ENCODE data around the gene PTPRD. TPM values are rescaled to one million over a fixed set of nuclear protein-coding genes. Genes with fewer than 3 reads are reported as not detected.

Gene PTPRD
- total RNA-seq, 1 donor from 2014 or later = 0.05 TPM

DNA sequence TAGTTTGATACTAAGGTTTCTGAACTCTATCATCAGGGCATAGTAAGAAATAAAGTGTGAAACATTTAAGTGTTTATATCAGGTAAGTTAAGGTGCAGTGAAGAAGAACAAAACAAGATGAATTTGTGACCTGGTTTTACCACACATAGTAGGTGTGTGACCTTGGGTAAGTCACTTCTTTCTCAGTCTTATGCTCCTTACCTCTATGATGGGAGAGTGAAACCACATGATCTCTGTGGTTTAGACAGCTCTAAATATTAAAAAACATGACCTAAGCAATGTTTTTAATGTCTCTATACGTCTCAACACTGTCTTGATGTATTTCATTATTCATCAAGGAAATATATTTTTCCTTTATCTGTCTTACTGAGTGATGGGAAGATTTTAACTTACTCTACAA lies 2183.6 kb downstream of the PTPRD start:
- no peaks in the 10 kb centered on the region for H3K27me3 Mint-ChIP-seq (ENCODE audit: insufficient read depth)

GRCh38 chr9:8428389-8428788 lies 2184.4 kb downstream of the PTPRD start:
- intact Hi-C loops (cut with micrococcal nuclease) = loop anchor here (1.0 to 2.0 kb wide), 2 partner anchors 9 to 454 kb away; no protein-coding TSS in a partner anchor
- H3K4me3 Mint-ChIP-seq = no peak overlapping the region
- no peaks in the 10 kb centered on the region for H3K9me3 Mint-ChIP-seq
- no peaks in the 10 kb centered on the region for H3K36me3 Mint-ChIP-seq (ENCODE audit: low read depth)
- peaks cover 26% of the 10 kb centered on the region for H3K4me1 Mint-ChIP-seq (ENCODE audit: low read depth)
- no peaks in the 10 kb centered on the region for H3K27me3 Mint-ChIP-seq (ENCODE audit: insufficient read depth)
- peak overlapping the region; percentile 79 for H3K27ac Mint-ChIP-seq
- no peak for DNase-seq (ENCODE audit: low spot score)

More for the DNA sequence above, 2183.6 kb downstream of the PTPRD start:
- intact Hi-C loops (cut with micrococcal nuclease) = loop anchor here (2.0 kb wide), 1 partner anchor 454 kb away; no protein-coding TSS in a partner anchor
- no peaks in the 10 kb centered on the region for H3K9me3 Mint-ChIP-seq
- H3K4me1 Mint-ChIP-seq (ENCODE audit: low read depth) = peaks cover 26% of the 10 kb centered on the region
- no peak for DNase-seq (ENCODE audit: low spot score)
- H3K4me3 Mint-ChIP-seq = no peak overlapping the region
- peak overlapping the region; percentile 32 for H3K27ac Mint-ChIP-seq
- H3K36me3 Mint-ChIP-seq (ENCODE audit: low read depth) = no peaks in the 10 kb centered on the region

DNA sequence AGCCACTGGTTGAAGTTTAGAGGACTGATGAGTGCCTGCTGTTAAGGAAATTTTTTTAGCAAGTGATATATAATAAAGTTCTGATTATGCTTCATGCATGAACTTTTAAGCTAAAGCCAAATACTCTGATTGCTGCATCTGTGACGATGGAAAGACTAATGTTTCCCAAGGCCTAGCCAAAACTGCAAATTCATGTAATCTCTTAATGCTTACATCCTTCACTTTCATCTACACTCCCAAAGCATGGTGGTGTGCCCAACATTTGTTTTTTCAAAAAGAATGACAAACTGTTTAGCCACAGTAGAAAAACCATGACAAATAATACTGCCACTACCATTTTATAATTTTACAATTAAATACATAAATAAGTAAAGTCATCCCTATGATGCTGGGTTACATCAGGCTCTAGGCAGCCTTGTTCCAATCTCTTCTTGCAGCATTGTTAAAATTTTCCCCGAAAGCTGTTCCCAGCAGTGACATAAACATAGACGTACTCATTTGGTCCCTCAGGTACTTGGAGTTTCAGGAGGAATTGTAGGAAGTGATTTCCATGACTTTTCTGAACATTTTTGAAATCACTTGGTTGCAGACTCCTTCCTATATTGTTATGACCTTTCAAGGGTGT lies 2187.9 kb downstream of the PTPRD start:
- DNase-seq (ENCODE audit: low spot score) = no peak
- Mint-ChIP-seq H3K4me1 (ENCODE audit: low read depth) (peaks cover 19% of the 10 kb centered on the region), H3K9me3 (no peaks in the 10 kb centered on the region), H3K27me3 (ENCODE audit: insufficient read depth) (peaks cover 6% of the 10 kb centered on the region), H3K27ac (no peak overlapping the region), H3K36me3 (ENCODE audit: low read depth) (no peaks in the 10 kb centered on the region), H3K4me3 (no peak overlapping the region)
- intact Hi-C loops (cut with micrococcal nuclease) = no loop called here

- Mint-ChIP-seq H3K27me3 (ENCODE audit: insufficient read depth) (peaks cover 9% of the 10 kb centered on the region), H3K4me3 (no peak overlapping the region), H3K9me3 (no peaks in the 10 kb centered on the region), H3K36me3 (ENCODE audit: low read depth) (no peaks in the 10 kb centered on the region), H3K27ac (no peak overlapping the region), H3K4me1 (ENCODE audit: low read depth) (no peaks in the 10 kb centered on the region)
- no peak for DNase-seq (ENCODE audit: low spot score)
- intact Hi-C loops (cut with micrococcal nuclease) = no loop called here
Measured at GRCh38 chr9:8420416-8420815, 2192.4 kb downstream of the PTPRD start.

- Mint-ChIP-seq H3K4me1 (ENCODE audit: low read depth) (no peaks in the 10 kb centered on the region), H3K27me3 (ENCODE audit: insufficient read depth) (peaks cover 9% of the 10 kb centered on the region), H3K4me3 (no peak overlapping the region), H3K36me3 (ENCODE audit: low read depth) (no peaks in the 10 kb centered on the region), H3K27ac (no peak overlapping the region), H3K9me3 (no peaks in the 10 kb centered on the region)
- DNase-seq (ENCODE audit: low spot score) = no peak
- intact Hi-C loops (cut with micrococcal nuclease) = loop anchor here (10.0 kb wide), 1 partner anchor 475 kb away; no protein-coding TSS in a partner anchor
Measured at GRCh38 chr9:8419596-8420275, 2193.1 kb downstream of the PTPRD start.

DNA sequence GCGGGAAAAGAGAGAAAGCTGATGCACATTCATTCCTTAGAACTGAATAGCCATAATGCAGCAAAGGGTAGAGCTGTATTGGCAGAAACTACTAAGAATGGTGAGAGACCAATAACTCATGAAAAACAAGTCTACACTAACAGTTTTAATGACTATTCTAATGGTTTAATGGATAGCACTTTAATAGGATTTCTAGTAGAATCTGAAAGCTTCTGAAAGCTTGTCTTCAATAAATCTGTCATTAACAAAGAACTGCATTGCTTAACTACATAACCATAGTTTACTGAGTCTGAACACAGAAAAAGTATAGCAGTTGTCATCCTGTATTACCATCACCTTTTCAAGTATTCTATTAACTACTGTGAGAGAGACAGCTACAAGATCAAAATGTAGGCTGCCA lies 2195.5 kb downstream of the PTPRD start:
- Mint-ChIP-seq H3K4me1 (ENCODE audit: low read depth) (no peaks in the 10 kb centered on the region), H3K27ac (no peak overlapping the region), H3K4me3 (no peak overlapping the region), H3K27me3 (ENCODE audit: insufficient read depth) (peaks cover 6% of the 10 kb centered on the region), H3K9me3 (no peaks in the 10 kb centered on the region), H3K36me3 (ENCODE audit: low read depth) (no peaks in the 10 kb centered on the region)
- intact Hi-C loops (cut with micrococcal nuclease) = loop anchor here (10.0 kb wide), 1 partner anchor 477 kb away; no protein-coding TSS in a partner anchor
- DNase-seq (ENCODE audit: low spot score) = no peak

DNA sequence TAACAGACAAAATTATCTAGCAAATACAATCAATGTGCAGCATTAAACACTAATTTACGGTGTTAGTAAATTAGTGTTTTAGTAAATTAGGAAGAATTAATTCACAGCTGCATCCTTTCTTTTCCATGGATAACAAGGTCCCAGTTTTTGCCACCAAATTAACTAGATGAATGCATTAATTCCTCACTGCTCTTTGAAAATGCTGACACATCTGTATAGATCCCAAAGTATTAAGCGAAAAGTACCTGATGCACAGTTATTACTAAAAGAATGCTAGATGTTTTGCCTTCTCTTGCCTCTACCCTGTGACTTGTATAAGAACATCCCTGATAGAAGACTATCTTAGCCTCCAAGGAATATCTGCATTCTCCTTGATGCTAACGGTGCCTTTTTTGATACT lies 2200.5 kb downstream of the PTPRD start:
- Mint-ChIP-seq H3K36me3 (ENCODE audit: low read depth) (no peaks in the 10 kb centered on the region), H3K4me3 (no peak overlapping the region), H3K9me3 (no peaks in the 10 kb centered on the region), H3K27ac (no peak overlapping the region), H3K4me1 (ENCODE audit: low read depth) (peaks cover 11% of the 10 kb centered on the region), H3K27me3 (ENCODE audit: insufficient read depth) (no peaks in the 10 kb centered on the region)
- intact Hi-C loops (cut with micrococcal nuclease) = loop anchor here (10.0 kb wide), 1 partner anchor 482 kb away; no protein-coding TSS in a partner anchor
- no peak for DNase-seq (ENCODE audit: low spot score)

DNA sequence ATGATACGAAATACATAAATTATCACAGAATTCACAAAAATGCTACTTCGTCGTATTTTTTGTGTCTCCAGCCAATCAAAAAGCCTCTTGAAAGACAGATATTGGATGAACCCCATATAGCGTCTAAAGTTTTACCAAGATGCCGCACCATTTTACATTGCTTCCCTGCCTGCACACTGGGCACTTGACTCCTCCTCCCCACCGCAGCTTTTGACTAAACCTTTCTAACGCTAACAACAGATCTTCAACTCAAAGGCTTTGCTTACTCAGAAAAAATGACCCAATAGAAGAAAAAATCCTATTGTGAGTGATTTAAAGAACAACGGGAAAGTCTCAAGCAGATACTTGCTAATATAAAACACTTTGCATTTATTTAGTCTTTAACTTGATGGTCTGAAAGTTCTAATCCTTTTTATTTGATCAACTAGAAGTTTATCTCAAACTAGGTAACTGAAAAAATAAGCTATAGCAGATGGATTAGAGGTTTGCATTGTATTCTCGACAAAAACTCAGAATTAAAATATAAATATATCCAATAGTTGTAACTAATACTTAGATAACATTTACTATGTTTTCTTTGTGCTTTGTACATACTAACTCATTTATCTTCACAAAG lies 2204.1 kb downstream of the PTPRD start:
- Mint-ChIP-seq H3K36me3 (ENCODE audit: low read depth) (no peaks in the 10 kb centered on the region), H3K4me3 (no peak overlapping the region), H3K27ac (no peak overlapping the region), H3K4me1 (ENCODE audit: low read depth) (peaks cover 11% of the 10 kb centered on the region), H3K9me3 (no peaks in the 10 kb centered on the region), H3K27me3 (ENCODE audit: insufficient read depth) (no peaks in the 10 kb centered on the region)
- DNase-seq (ENCODE audit: low spot score) = no peak
- intact Hi-C loops (cut with micrococcal nuclease) = no loop called here

DNA sequence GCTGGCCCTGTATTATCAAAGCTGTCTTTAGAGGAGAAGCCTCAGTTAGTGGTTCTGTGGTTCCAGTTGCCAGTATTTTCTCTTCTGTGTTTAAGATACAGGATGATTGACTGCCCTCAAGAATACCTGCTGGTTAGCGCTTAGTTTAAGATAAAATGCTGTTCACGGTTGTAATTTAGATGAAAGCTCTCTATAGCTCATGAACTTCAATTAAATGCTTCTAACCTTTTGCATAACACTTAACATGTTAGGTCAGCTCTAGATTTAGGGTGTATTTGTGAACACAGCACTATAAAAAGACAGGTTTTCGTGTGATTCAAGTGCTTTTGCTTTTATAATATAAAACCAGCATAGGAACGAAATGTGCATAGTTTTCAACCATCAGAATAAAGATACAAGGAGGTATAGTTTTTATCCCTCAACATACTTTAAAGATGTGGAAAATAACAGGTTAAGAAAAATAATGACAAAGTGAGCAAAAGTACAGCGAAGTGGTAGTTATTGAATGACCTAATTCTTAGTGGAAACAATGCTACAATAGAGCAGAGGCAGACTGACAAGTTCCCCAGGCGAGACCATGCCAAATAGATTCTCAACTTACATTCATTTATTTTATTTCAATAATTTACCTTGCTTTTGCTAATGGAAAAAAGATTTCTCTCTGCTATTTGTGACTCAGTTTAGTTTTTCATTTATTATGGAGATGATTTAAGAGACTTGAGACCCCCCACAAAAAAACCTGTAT lies 2210.7 kb downstream of the PTPRD start:
- Mint-ChIP-seq H3K27me3 (ENCODE audit: insufficient read depth) (no peaks in the 10 kb centered on the region), H3K27ac (no peak overlapping the region), H3K4me3 (no peak overlapping the region), H3K4me1 (ENCODE audit: low read depth) (no peaks in the 10 kb centered on the region), H3K36me3 (ENCODE audit: low read depth) (no peaks in the 10 kb centered on the region), H3K9me3 (no peaks in the 10 kb centered on the region)
- DNase-seq (ENCODE audit: low spot score) = no peak
- intact Hi-C loops (cut with micrococcal nuclease) = no loop called here

DNA sequence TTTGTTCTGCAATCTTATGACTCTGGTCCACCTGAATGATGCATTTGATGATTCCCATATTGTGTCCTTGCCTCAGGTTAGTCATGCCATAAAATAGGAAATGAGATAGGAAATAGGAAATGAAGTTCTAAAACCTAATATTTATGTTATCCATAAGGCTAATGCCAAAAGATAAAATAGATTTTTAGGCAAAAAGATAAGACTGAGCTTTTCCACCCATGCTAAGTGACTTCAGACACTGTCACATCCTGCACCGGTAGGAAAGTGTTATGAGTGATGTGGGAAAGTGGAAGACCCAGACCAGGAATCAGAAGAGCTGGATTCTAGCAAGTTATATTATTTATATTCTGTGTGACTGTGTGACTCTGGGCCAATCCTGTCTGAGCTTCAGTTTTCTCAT lies 2212.4 kb downstream of the PTPRD start:
- H3K4me3 Mint-ChIP-seq = no peak overlapping the region
- no peaks in the 10 kb centered on the region for H3K9me3 Mint-ChIP-seq
- intact Hi-C loops (cut with micrococcal nuclease) = no loop called here
- no peak for DNase-seq (ENCODE audit: low spot score)
- no peaks in the 10 kb centered on the region for H3K4me1 Mint-ChIP-seq (ENCODE audit: low read depth)
- no peak overlapping the region for H3K27ac Mint-ChIP-seq
- H3K36me3 Mint-ChIP-seq (ENCODE audit: low read depth) = no peaks in the 10 kb centered on the region
- peaks cover 2% of the 10 kb centered on the region for H3K27me3 Mint-ChIP-seq (ENCODE audit: insufficient read depth)

- Mint-ChIP-seq H3K36me3 (ENCODE audit: low read depth) (no peaks in the 10 kb centered on the region), H3K27ac (no peak overlapping the region), H3K4me1 (ENCODE audit: low read depth) (no peaks in the 10 kb centered on the region), H3K9me3 (no peaks in the 10 kb centered on the region), H3K27me3 (ENCODE audit: insufficient read depth) (peaks cover 2% of the 10 kb centered on the region), H3K4me3 (no peak overlapping the region)
- DNase-seq (ENCODE audit: low spot score) = no peak
- intact Hi-C loops (cut with micrococcal nuclease) = no loop called here
Measured at GRCh38 chr9:8395022-8395421, 2217.8 kb downstream of the PTPRD start.

- H3K4me1 Mint-ChIP-seq (ENCODE audit: low read depth) = no peaks in the 10 kb centered on the region
- DNase-seq (ENCODE audit: low spot score) = no peak
- no peak overlapping the region for H3K27ac Mint-ChIP-seq
- H3K36me3 Mint-ChIP-seq (ENCODE audit: low read depth) = no peaks in the 10 kb centered on the region
- no peaks in the 10 kb centered on the region for H3K9me3 Mint-ChIP-seq
- H3K4me3 Mint-ChIP-seq = no peak overlapping the region
- peaks cover 2% of the 10 kb centered on the region for H3K27me3 Mint-ChIP-seq (ENCODE audit: insufficient read depth)
- intact Hi-C loops (cut with micrococcal nuclease) = no loop called here
Measured at GRCh38 chr9:8394341-8394740, 2218.5 kb downstream of the PTPRD start.

GRCh38 chr9:8392866-8393265 lies 2219.9 kb downstream of the PTPRD start:
- Mint-ChIP-seq H3K4me1 (ENCODE audit: low read depth) (no peaks in the 10 kb centered on the region), H3K27me3 (ENCODE audit: insufficient read depth) (peaks cover 2% of the 10 kb centered on the region), H3K9me3 (no peaks in the 10 kb centered on the region), H3K4me3 (no peak overlapping the region), H3K36me3 (ENCODE audit: low read depth) (no peaks in the 10 kb centered on the region), H3K27ac (no peak overlapping the region)
- intact Hi-C loops (cut with micrococcal nuclease) = no loop called here
- DNase-seq (ENCODE audit: low spot score) = no peak
